Omental fat pad (tissue), 4 donors: ENCODE results near the gene IL37. TPM values are rescaled to one million over a fixed set of nuclear protein-coding genes. Genes with fewer than 3 reads are reported as not detected.

Source experiments
- ATAC-seq: fragments of 150-250 bp; one replicate; pipeline ENCODE4 v1.9.1; 2016; ENCODE audit warnings: mild to moderate bottlenecking, moderate library complexity; ENCODE audit not compliant: low FRiP score
- DNase-seq: peaks from one replicate; pipeline ENCODE4 v3.0.0-alpha.2; 2019; ENCODE audit warnings: low spot score
- total RNA-seq, 4 donors: library from RNA; depleted of rRNA; stranded (reverse); fragments of >200 nt; gene quantifications; one replicate each; pipeline ENCODE4 v1.1.0, GENCODE V29; 2016
- TF ChIP-seq, protein P1 (sequence below), 3 donors: fragments of 450-650 bp; IDR thresholded peaks; one replicate each; pipeline ENCODE4 v1.5.1; 2016 to 2017; ENCODE audit warnings: antibody characterized with exemption in 3 of 3, mild to moderate bottlenecking in 3 of 3, moderate library complexity in 2 of 3

The IL37 gene
- total RNA-seq, 4 donors from 2014 or later, result not detected

- no peak for ATAC-seq
- DNase-seq, result no peak
- TF ChIP-seq, protein P1, sequence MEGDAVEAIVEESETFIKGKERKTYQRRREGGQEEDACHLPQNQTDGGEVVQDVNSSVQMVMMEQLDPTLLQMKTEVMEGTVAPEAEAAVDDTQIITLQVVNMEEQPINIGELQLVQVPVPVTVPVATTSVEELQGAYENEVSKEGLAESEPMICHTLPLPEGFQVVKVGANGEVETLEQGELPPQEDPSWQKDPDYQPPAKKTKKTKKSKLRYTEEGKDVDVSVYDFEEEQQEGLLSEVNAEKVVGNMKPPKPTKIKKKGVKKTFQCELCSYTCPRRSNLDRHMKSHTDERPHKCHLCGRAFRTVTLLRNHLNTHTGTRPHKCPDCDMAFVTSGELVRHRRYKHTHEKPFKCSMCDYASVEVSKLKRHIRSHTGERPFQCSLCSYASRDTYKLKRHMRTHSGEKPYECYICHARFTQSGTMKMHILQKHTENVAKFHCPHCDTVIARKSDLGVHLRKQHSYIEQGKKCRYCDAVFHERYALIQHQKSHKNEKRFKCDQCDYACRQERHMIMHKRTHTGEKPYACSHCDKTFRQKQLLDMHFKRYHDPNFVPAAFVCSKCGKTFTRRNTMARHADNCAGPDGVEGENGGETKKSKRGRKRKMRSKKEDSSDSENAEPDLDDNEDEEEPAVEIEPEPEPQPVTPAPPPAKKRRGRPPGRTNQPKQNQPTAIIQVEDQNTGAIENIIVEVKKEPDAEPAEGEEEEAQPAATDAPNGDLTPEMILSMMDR (IDR thresholded peaks at IDR 0.05), result no peak
Measured at GRCh38 chr2:112915300-112916144, 4.6 kb downstream of the IL37 start.

DNA sequence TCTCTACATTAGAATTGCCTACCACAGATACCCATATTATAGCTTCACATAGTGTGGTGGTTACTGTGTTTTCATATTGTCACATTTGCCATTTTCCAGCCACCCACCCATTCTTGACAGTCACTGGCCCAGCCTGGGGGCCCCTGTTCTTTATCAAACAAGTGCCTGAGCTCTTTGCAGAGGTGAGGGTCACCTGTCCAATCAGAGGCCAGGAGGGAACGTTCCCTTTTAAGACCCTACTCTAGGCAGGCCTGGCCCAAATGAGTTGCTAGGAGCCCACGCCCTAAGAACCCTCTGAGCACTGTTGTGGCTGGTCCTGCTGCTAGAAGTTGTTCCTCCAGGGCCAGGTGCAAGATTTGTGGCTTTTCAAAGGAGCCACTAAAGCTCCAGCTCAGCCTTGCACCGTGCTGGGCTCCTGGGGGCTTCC, 5.2 kb downstream of the IL37 start:
- TF ChIP-seq, protein P1 (IDR thresholded peaks at IDR 0.05), result no peak
- no peak for ATAC-seq

DNA sequence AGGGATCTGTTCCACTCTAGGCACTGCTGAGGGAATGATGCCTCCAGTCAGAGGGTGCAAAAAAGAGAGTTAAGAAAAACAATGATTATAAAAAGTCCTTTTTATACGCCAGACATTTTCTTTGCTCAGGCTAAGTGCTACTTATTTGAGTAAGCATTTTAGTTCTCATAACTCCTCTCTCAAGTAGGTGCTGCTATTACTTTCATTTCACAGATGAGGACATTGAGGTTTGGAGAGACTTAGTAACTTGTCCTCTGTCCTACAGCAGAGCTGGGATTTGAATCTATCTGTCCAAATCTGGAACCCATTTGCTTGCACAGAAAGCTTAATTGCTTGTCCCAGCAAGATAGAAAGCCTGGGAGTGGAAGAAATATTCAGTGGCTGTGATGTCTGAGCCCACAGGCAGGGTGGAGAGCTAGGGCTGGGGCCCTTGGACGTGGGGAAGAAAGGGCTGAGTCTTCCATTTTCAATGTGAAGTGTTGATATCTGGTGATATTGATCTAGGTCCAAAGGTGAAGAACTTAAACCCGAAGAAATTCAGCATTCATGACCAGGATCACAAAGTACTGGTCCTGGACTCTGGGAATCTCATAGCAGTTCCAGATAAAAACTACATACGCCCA, 5.8 kb downstream of the IL37 start:
- TF ChIP-seq, protein P1 (IDR thresholded peaks at IDR 0.05), result no peak
- DNase-seq (no peak), ATAC-seq (no peak)

More for the DNA sequence above, 5.2 kb downstream of the IL37 start:
- DNase-seq, result no peak

- no peak for ATAC-seq
- DNase-seq, result no peak
- TF ChIP-seq, protein P1 (IDR thresholded peaks at IDR 0.05), result no peak
Measured at GRCh38 chr2:112917856-112918255, 6.9 kb downstream of the IL37 start.

GRCh38 chr2:112918256-112918655, 7.3 kb downstream of the IL37 start:
- TF ChIP-seq, protein P1 (IDR thresholded peaks at IDR 0.05), result no peak
- no peak for ATAC-seq

GRCh38 chr2:112919086-112919485, 8.1 kb downstream of the IL37 start:
- DNase-seq (no peak), ATAC-seq (no peak)
- TF ChIP-seq, protein P1 (IDR thresholded peaks at IDR 0.05), result no peak

More at GRCh38 chr2:112918256-112918655, 7.3 kb downstream of the IL37 start:
- no peak for DNase-seq
